GM20431 (cell line): ENCODE data around the gene HTR2A.

Experiments used
- in situ Hi-C: fragments of 300-500 bp; cut with MseI, MboI; formaldehyde crosslinking; loops from one replicate; pipeline ENCODE4 v1.15.0; 2020; ENCODE audit warnings: low sequenced_read_pairs; ENCODE audit not compliant: unreplicated experiment

The HTR2A gene

DNA sequence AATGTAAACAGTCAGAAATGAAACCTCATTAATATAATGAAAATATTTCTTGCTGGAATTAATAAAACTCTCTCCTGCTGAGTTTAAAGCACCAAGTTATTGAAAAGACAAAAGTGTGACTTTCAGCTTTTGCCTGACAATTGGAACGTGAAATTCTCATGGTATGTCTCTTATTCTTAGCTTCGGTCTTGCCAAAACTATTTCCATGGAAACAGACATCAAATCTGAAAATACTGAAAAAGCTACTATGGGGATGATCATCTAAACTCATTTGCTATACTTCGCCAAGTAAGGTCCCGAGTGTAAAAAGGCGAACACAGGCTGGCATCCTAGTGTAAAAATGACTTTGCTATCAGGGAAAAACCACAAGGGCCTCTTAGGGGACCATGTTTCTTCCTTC is 22.8 kb downstream of the HTR2A start:
- in situ Hi-C loops, result no loop called here

GRCh38 chr13:46871557-46871956 is 25.3 kb downstream of the HTR2A start:
- in situ Hi-C loops, result no loop called here

- in situ Hi-C loops, result no loop called here
These were observed 28.8 kb downstream of the HTR2A start for GRCh38 chr13:46868091-46868490.

DNA sequence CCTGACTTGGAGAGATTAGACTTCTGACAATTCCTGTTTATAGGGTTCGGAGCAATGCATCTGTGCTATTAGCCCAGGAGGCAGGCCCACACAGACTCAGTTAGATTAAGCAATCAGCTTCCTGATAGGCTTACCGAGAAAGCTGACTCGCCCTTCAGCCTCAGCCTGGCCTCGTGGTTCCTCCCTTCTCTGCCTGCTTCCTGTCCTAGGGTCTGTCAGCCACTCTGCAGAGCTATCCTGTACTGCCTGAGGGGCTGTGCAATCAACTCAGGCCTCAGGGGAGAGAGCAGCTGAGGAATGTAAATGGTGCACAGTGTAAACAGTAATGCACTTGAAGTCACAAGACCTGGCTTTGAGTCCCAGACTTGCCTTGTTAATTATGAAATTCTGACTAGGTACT is 30.7 kb downstream of the HTR2A start:
- in situ Hi-C loops, result no loop called here

GRCh38 chr13:46864941-46865340 is 31.9 kb downstream of the HTR2A start:
- in situ Hi-C loops, result no loop called here

GRCh38 chr13:46861959-46862358 is 34.9 kb downstream of the HTR2A start:
- in situ Hi-C loops, result no loop called here

GRCh38 chr13:46860722-46861121 is 36.1 kb downstream of the HTR2A start:
- in situ Hi-C loops, result no loop called here

- in situ Hi-C loops, result no loop called here
These were observed 38.1 kb downstream of the HTR2A start for GRCh38 chr13:46858776-46859175.

GRCh38 chr13:46858163-46858562 is 38.7 kb downstream of the HTR2A start:
- in situ Hi-C loops, result no loop called here

- in situ Hi-C loops, result no loop called here
These were observed 41.2 kb downstream of the HTR2A start for GRCh38 chr13:46855664-46856063.

GRCh38 chr13:46855166-46855565 is 41.7 kb downstream of the HTR2A start:
- in situ Hi-C loops, result no loop called here

GRCh38 chr13:46852168-46852567 is 44.7 kb downstream of the HTR2A start:
- in situ Hi-C loops, result no loop called here

- in situ Hi-C loops, result no loop called here
These were observed 46.6 kb downstream of the HTR2A start for GRCh38 chr13:46850214-46850613.

GRCh38 chr13:46846726-46847125 is 50.1 kb downstream of the HTR2A start:
- in situ Hi-C loops, result loop anchor here (25.0 kb wide), 1 partner anchor 916 kb away; no protein-coding TSS in a partner anchor

GRCh38 chr13:46845146-46845545 is 51.7 kb downstream of the HTR2A start:
- in situ Hi-C loops, result loop anchor here (25.0 kb wide), 1 partner anchor 917 kb away; no protein-coding TSS in a partner anchor

- in situ Hi-C loops, result loop anchor here (25.0 kb wide), 1 partner anchor 918 kb away; no protein-coding TSS in a partner anchor
These were observed 52.4 kb downstream of the HTR2A start for GRCh38 chr13:46844431-46844830.

DNA sequence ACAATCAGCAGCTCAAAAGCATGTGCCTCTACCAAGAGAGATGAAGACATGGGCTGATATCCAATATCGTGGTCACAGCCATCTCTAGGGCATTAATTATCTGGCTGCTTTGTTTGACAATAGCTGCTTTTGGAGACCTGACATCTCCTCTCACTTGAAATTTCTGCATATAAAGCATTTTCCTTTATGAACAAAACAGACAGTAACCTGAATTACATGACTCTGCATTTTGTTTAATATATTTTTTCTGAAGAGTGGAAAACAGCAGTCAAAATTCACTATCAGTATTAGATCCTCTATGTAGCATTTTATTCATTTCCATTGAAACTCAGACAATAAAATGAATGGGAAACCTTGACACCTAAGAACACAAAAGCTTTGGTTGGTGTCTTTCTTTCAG is 57.5 kb downstream of the HTR2A start:
- in situ Hi-C loops, result loop anchor here (25.0 kb wide), 1 partner anchor 923 kb away; no protein-coding TSS in a partner anchor

- in situ Hi-C loops, result loop anchor here (25.0 kb wide), 1 partner anchor 928 kb away; no protein-coding TSS in a partner anchor
These were observed 62.2 kb downstream of the HTR2A start for GRCh38 chr13:46834657-46835056.

GRCh38 chr13:46831588-46832194 is 65.2 kb downstream of the HTR2A start:
- in situ Hi-C loops, result loop anchor here (25.0 kb wide), 1 partner anchor 931 kb away; no protein-coding TSS in a partner anchor

DNA sequence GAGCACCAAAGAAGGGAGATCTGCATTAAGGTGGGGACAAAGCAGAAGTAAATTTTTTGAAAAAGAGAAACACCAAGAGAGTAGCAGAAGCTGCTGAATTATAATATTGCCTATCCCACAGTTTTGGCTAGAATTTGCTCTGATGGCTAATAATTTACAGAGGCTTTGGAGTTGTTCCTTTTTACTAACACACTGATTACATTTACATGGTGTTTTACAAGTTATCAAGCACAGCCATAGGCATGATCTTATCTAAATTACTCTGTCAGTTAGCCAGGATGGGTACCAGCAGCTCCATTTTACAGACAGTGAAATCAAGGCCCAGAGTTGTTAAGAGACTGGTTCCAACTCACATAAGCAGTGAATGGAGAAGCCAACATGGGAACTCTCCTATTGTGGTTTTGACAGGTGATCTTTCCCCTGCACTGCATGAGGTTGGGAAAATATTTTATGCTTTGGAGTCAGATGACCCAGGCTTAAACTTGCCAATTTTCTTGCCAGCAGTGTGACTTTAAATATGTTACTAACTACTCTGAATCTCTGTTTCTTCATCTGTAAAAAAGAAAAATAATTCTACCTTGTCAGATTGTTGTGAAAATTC is 66.3 kb downstream of the HTR2A start:
- in situ Hi-C loops, result loop anchor here (25.0 kb wide), 1 partner anchor 932 kb away; no protein-coding TSS in a partner anchor

- in situ Hi-C loops, result no loop called here
These were observed 74.3 kb downstream of the HTR2A start for GRCh38 chr13:46822551-46822950.
